Measurements from ENCODE around the gene EEA1.

The EEA1 gene

GRCh38 chr12:92938018-92938417, 8.9 kb upstream of the EEA1 start:
- no peak for DNase-seq (ENCODE audit: low read depth)

DNA sequence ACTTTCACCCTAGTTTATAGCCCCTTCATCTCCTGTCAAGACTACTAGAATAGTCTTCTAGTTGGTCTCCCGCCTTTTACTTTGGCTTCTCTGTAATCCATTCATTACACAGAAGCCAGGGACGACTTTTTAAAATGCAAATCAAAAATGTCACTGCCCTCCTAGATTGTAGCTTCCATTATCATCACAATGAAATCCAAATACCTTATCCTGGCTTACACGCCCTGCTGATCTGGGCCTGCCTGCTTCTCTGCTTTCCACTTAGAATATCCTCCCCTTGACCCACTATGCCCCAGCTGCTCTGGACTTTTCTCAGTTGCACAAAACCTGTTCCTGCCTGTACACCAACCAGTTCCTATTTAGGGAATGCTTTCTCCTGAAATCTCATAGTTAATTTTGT, 4.5 kb upstream of the EEA1 start:
- DNase-seq (ENCODE audit: low read depth), result no peak

DNA sequence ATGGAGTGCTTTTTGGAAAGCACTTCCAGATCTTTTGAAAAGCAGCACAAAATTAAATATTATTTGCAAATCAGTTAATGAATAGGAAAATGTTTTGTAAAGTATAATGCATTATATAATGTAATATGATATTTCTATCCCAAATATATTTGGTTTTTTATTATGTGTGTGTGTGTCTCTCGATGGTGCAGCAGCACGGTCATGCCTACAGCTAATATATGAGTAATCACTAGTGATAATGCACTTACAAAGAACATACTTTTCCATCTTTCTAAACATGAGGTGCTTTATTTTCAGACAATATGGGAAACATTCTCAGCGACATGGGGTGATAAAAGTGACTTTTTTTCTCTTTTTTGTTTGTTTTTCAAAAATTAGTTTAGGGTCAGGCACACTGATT, 1.3 kb upstream of the EEA1 start:
- DNase-seq (ENCODE audit: low read depth), result no peak

DNA sequence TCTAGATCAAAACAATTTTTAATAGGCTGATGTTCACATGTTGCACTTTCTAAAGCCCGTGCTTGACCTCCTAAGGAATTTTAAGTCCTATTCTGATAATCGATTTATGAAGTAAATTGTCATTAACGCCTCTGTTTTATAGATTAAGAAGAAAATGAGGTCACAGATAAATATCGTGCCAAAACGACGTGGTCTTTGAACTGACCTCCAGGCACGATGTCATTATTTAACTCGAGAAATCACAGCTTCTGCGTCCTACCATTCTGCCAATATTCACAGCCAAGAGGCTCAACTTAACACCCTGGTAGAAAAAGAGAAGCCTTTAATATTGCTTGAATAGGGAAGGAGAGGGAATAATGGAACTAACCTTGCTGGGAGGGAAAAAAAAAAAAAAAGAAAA, 888 bp upstream of the EEA1 start:
- DNase-seq (ENCODE audit: low read depth), result no peak

DNA sequence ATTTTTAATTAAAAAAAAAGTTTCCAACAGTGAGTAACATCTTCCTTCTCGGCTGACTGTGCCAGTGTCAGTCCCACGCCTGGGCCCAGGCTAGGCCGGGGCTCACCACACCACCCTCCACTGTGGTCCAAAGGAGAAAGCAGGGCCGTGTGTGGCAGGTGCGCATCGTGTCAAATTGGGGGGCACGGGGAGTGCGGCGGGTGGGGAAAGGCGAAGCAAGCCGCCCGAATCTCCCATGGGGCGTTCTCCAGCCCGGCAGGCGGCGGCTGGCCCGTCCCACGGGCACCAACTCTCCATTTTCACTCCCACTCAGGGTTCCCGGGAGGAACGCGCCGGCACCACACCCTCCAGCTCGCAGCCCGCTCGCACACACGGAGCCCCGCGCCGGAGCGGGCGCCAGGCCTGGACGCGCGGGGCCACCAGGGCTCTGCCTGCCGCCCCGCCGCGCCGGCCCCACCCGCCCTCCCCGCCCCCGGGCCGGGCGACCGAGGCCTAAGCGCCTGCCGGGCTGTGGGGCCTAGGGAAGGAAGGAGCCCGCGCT, 604 bp downstream of the EEA1 start:
- DNase-seq (ENCODE audit: low read depth), result peak; percentile 54

- no peak for DNase-seq (ENCODE audit: low read depth)
Observed at GRCh38 chr12:92927436-92928281, 1.4 kb downstream of the EEA1 start.

DNA sequence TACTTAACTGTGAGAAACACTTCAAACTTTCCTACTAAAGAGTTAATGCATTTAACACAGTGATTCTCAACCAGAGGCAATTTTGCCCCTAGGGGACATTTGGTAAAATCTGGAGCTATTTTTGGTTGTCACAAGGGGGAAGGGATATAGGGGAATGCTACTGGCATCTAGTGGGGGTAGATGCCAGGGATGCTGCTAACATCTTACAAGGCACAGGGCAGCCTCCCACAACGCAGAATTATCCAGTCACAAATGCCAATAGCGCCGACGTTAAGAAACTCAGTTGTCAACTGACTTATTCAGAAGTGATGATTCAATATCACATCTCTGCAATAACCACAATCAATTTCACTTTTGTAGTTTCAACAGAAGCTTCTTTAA, 2.0 kb downstream of the EEA1 start:
- DNase-seq (ENCODE audit: low read depth), result peak; percentile 4

DNA sequence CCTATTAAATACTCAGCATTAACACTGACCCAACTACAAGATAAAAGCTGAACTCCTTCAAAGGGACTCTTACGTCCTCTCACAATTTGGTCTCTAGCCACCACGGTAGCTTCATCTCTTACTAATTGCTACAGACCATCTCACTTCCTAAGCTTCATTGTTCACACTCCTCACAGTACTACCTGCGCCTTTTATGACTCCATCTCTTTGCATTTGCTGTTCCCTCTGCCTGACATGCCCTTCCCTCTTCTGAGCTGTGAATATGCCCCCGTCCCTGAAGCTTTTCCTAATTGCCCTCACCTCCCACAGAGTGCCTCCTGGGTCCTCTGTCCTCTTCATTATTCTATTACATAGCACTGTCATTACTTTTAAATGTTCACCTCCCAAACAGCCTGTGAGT, 2.5 kb downstream of the EEA1 start:
- no peak for DNase-seq (ENCODE audit: low read depth)

DNA sequence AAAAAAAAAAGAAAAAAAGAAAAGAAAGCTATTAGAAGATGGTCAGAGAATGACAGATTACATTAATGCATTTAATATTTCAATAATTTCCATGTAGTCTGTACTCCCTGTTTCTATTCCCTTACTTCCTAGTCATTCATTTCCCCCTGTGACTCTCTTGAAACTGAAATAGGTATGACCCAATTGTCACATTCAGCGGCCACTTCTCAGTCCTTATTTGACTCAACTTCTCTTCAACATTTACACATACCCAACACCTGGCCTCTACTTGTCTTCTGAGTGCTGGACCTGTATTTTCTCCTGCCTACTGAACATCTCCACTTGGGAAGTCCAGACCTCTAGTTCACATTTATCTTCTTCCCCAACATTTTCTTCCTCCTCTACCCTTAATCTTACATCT, 7.2 kb downstream of the EEA1 start:
- DNase-seq (ENCODE audit: low read depth), result no peak

DNA sequence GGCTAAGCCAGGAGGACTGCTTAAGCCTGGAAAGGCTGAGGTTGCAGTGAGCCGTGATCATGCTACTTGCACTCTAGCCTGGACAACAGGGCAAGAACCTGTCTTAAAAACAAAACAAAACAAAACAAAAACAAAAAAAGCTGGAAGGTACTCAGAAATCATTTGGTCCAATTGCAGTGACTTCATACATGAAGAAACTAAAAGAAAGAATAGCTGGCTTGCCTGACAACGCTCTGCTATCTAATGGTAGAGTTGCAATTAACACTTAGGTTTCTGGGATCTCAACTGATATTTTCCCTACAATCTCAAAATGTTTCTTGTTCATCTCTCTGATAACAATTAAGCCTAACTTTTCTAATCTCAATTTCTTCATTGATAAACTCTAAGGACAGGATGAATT, 13.7 kb downstream of the EEA1 start:
- no peak for DNase-seq (ENCODE audit: low read depth)

- DNase-seq (ENCODE audit: low read depth), result no peak
Observed at GRCh38 chr12:92914170-92914569, 14.9 kb downstream of the EEA1 start.

- DNase-seq (ENCODE audit: low read depth), result no peak
Observed at GRCh38 chr12:92912672-92913071, 16.4 kb downstream of the EEA1 start.

DNA sequence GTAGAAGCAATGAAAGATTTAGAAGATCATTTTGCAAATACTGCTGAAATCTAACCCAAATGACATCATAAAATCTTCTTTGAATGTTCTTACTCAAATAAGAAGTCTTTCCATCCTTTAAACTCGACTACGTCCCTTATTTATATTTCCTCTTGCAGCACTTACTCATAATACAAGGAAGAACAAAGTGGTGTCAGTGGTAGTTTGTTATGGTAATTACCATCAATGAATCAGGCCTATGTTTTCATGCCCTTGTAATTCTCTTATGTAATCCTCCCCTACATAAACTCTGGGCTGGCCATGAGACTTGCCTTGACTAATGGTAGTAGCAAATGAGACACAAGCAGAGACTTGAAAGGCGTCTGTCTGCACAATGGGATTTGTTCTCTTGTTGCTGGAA, 17.0 kb downstream of the EEA1 start:
- no peak for DNase-seq (ENCODE audit: low read depth)

DNA sequence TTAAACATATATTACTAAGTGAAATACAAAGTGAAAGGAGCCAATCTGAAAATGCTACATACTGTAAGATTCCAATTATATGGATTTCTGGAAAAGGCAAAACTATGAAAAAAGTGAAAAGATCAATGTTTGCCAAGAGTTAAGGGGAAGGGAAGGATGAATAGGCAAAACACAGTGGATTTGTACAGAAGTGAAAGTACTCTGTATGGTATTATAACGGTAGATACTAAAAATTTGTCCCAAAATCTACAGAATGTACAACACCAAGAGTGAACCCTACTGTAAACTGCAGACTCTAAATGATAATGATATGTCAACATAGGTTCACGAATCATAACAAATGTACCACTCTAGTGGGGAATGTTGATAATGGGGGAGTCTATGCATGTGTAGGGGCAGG, 17.8 kb downstream of the EEA1 start:
- no peak for DNase-seq (ENCODE audit: low read depth)

GRCh38 chr12:92908108-92908507, 21.0 kb downstream of the EEA1 start:
- no peak for DNase-seq (ENCODE audit: low read depth)

GRCh38 chr12:92905811-92906554, 23.1 kb downstream of the EEA1 start:
- no peak for DNase-seq (ENCODE audit: low read depth)

DNA sequence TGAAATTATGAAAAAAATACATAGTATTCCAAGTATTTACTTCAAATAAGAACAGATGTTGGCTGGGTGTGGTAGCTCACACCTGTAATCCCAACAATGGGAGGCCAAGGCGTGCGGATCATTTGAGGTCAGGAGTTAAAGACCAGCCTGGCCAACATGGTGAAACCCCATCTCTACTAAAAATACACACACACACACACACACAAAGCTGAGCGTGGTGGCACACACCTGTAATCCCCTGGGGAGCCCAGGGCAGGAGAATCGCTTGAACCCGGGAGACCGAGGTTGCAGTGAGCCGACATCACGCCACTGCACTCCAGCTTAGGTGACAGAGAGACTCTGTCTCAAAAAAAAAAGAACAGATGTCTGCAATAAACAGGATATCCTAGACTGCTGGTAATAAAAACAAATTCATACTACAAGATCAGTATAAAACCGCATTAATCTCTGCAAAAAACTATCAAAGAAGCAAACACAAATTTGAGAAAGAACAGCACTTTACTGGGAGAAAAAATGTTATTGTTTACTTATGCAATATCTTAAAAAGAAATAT, 23.8 kb downstream of the EEA1 start:
- no peak for DNase-seq (ENCODE audit: low read depth)

- no peak for DNase-seq (ENCODE audit: low read depth)
Observed at GRCh38 chr12:92900941-92901340, 28.2 kb downstream of the EEA1 start.

GRCh38 chr12:92899386-92900001, 29.6 kb downstream of the EEA1 start:
- DNase-seq (ENCODE audit: low read depth), result no peak

GRCh38 chr12:92898755-92899154, 30.3 kb downstream of the EEA1 start:
- DNase-seq (ENCODE audit: low read depth), result no peak

DNA sequence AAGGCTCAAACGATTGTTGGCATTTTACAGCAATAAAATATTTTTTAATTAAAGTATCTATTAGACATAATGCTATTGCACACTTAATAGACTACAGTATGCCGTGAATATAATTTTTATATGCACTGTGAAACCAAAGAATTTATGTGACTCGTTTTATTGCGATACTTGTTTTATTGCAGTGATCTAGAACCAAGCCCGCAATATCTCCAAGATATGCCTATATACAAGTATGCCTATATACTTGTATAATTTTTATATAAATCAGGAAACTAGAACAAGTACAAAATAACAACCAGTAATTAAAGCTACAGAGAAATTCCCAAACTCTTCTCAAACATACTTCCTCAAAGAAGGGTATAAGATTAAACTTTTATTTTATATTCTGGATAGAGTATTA, 31.3 kb downstream of the EEA1 start:
- no peak for DNase-seq (ENCODE audit: low read depth)

DNA sequence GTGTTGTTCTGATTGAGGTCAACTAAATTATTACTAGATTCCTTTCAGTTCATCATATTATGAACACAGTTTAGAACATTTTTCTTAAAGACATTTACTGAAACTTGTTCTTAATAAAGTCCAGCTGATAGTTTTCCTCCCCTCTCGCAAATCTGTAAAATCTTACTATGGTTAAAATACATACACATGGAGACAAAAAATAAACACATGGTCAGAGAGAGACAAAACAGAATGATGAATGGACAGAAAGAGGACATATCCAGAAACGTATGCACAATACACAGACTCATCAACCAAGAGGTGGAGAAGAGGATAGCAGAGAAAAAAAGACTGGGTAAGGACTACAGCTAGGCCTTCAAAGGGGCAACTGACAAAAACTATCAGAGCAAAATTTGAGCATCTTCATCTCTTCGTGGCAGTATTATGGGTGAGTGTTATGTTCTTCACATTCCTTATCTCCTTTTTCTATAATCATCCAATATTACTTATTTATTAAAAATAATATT, 38.4 kb downstream of the EEA1 start:
- DNase-seq (ENCODE audit: low read depth), result no peak

All from stimulated activated CD8-positive, alpha-beta memory T cell treated with anti-CD3 and anti-CD28 coated beads, Interleukin-12 subunit alpha, Interleukin-12 subunit beta, amount 100 ng/mL, for 4 hours (primary cell).